ENCODE results near the gene STAT2.
"Not testable (repeated sequence)": the region's sequence is repeated elsewhere in the genome, so short reads cannot be mapped to it uniquely, and the experiment has no call there.

Gene STAT2

DNA sequence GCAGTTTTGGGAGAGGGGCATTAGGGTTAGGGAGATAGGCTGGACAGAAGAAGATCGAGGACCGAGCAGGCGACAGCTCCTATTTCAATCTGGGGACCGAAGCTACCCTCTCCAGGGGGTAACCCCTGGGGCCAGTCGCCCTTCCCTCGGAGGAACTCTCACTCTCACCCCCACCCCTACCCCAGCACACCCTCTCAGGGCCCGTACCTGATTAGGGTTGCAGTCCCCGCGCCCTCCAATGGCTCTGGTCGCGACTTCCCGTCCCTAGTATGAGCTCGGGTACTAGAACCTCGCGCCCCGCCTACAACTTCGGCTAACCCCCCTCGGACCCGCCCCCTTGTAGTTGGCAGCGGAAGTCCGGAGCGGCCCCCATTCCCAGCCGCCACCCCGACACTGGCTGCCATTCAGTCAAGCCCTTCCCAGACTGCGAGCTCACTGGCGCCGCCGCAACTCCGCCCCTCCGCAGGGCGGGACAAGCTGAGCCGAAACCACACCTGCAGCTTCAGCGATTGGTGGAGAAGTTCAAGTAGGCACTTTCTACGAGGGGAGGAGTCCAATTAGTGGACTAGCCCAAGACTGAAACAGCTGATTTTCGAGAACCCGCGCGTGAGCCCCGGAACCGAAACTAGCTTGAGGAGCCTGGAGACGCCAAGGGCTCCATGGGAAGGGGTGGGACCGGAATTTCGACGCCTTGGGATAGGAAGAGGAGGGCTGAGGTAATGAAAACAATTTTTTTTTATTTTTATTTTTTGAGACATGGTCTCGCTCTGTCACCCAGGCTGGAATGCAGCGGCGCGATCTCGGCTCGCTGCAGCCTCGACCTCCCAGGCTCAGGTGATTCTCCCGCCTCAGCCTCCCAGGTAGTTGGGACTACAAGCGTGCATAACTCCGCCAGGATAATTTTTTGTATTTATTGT, at the start of gene STAT2:
TSS of gene STAT2 (minus strand) at position 257 of the 917 bp plus-strand sequence. CDS start 3,536 bp downstream, outside the sequence.
- H3K4me2 ChIP-seq, result peak within 1 kb of the TSS; percentile 84 to 99 (median 89)
- H3K27me3 ChIP-seq, result no peaks in the 10 kb centered on the region
- TF ChIP-seq Cebpa-rat (IDR thresholded peaks at IDR 0.05), result no peak
- peaks cover 0 to 34% (median 0%) of the 10 kb centered on the region in 11 experiments; a peak in 2 of 22 replicates for H4K20me1 ChIP-seq
- peaks cover 23 to 37% (median 29%) of the 10 kb centered on the region in 10 experiments for H3K4me1 ChIP-seq
- H3K27ac ChIP-seq, result peak within 1 kb of the TSS; percentile 72 to 93 (median 84)
- peaks cover 13 to 28% (median 16%) of the 10 kb centered on the region in 11 experiments for H3K36me3 ChIP-seq
- peak within 1 kb of the TSS; percentile 85 to 92 (median 87) for H3K9ac ChIP-seq
- H3K4me3 ChIP-seq, result peak within 1 kb of the TSS; percentile 80 to 92 (median 84)
- no peaks in the 10 kb centered on the region for H3K9me3 ChIP-seq (replicated peaks in 1 of 11)

GRCh38 chr12:56408799-56409417, 49.0 kb upstream of the STAT2 start:
- no peak overlapping the region for H3K4me3 ChIP-seq
- no peak overlapping the region for H3K9ac ChIP-seq
- no peak for TF ChIP-seq Cebpa-rat (IDR thresholded peaks at IDR 0.05)
- no peak overlapping the region for H3K27ac ChIP-seq
- H4K20me1 ChIP-seq, result no peaks in the 10 kb centered on the region; a peak in 1 of 22 replicates
- no peak overlapping the region for H3K4me2 ChIP-seq
- no peaks in the 10 kb centered on the region for H3K4me1 ChIP-seq
- H3K36me3 ChIP-seq, result peaks cover 0 to 21% (median 13%) of the 10 kb centered on the region in 11 experiments; a peak in 17 of 22 replicates
- no peaks in the 10 kb centered on the region for H3K27me3 ChIP-seq
- H3K9me3 ChIP-seq (replicated peaks in 1 of 11), result no peaks in the 10 kb centered on the region

DNA sequence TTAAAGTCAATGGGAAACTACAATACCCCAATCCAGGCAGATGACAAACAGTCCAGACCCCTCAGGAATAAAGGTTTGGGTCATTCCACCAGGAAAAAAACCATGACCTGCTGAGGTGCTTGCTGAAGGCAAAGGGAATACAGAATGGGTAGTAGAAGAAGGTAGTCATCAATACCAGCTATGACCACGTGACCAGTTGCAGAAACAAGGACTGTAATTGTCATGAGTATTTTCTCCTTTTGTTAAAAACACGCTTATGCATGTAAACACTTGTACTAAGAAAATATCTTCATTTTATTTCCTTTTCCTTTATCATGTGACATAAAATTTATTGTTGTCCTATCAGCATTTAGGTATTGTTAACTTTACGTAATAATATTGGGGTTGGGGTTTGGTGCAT, 44.3 kb upstream of the STAT2 start:
- not testable (repeated sequence) for H3K27me3 ChIP-seq, H3K4me1 ChIP-seq, H3K9ac ChIP-seq, H3K36me3 ChIP-seq, H4K20me1 ChIP-seq, H3K27ac ChIP-seq, H3K4me2 ChIP-seq, H3K4me3 ChIP-seq
- peaks cover 8 to 10% (median 10%) of the 10 kb centered on the region in 11 experiments for H3K9me3 ChIP-seq (replicated peaks in 1 of 11)

GRCh38 chr12:56401612-56402011, 41.7 kb upstream of the STAT2 start:
- not testable (repeated sequence) for H4K20me1 ChIP-seq, H3K27me3 ChIP-seq, H3K27ac ChIP-seq, H3K36me3 ChIP-seq, H3K4me3 ChIP-seq, H3K4me2 ChIP-seq, H3K9ac ChIP-seq, H3K4me1 ChIP-seq
- H3K9me3 ChIP-seq (replicated peaks in 1 of 11), result peaks cover 18 to 33% (median 29%) of the 10 kb centered on the region in 11 experiments

DNA sequence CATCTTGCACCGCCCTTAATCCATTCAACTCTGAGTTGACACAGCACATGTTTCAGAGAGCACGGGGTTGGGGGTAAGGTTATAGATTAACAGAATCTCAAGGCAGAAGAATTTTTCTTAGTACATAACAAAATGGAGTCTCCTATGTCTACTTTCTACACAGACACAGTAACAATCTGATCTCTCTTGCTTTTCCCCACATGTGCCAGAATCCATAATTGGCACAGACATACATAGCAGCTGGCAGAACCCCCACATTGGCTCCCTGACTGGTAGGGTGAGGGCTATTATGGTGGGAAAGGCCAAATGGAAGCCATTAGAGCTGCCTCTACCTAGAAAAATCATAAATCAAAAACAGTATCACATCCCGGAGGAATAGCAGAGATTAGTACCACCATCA, 41.2 kb upstream of the STAT2 start:
- H3K9ac ChIP-seq, H3K27me3 ChIP-seq, H4K20me1 ChIP-seq, H3K36me3 ChIP-seq, H3K4me3 ChIP-seq, H3K4me2 ChIP-seq, H3K4me1 ChIP-seq, H3K27ac ChIP-seq: not testable (repeated sequence)
- H3K9me3 ChIP-seq (replicated peaks in 1 of 11), result peaks cover 18 to 38% (median 31%) of the 10 kb centered on the region in 11 experiments

DNA sequence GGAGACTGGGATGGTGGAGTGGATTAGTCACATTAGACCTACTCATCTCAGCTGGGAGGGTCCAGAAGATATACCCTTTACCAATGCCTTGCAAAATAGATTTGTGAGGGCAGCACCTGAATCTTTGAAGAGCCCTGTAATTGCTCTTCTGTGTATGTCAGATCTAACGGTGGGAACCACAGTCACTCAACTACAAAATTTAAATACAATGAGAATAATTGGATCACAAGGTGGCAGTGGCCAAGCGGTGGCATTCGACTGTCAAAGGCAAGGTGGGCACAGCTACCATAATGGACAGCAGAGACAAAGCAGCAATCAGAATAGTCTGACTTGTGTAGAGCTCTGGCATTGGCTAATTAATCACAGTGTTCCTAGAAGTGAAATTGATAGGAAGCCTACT, 39.6 kb upstream of the STAT2 start:
- not testable (repeated sequence) for H3K36me3 ChIP-seq, H3K27ac ChIP-seq, H4K20me1 ChIP-seq, H3K4me3 ChIP-seq, H3K4me1 ChIP-seq, H3K27me3 ChIP-seq, H3K4me2 ChIP-seq, H3K9ac ChIP-seq
- peaks cover 19 to 49% (median 41%) of the 10 kb centered on the region in 11 experiments for H3K9me3 ChIP-seq (replicated peaks in 1 of 11)

DNA sequence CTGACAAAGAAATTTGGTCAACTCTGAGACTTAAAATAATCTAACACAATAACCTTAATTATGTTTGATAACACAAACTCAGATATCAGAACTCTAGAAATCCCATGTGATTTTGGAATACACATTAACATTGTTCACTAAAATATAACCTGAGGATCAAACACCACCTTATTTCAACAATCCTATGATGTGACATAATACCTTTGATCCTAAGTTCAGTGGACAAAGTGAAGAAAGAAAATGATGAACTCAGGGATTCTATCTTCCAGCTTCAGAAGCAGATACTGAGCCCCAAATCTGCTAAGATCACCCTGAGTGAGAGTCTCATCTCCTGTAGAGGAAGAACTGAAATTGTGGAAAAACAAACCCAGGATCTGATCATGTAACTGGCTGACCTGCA, 38.4 kb upstream of the STAT2 start:
- Histone ChIP-seq H3K4me1 (no peaks in the 10 kb centered on the region), H3K27ac (no peak overlapping the region), H4K20me1 (no peaks in the 10 kb centered on the region), H3K9ac (no peak overlapping the region), H3K27me3 (no peaks in the 10 kb centered on the region), H3K9me3 (replicated peaks in 1 of 11) (peaks cover 19 to 58% (median 51%) of the 10 kb centered on the region in 11 experiments), H3K4me2 (no peak overlapping the region), H3K36me3 (no peaks in the 10 kb centered on the region), H3K4me3 (no peak overlapping the region)
- TF ChIP-seq Cebpa-rat (IDR thresholded peaks at IDR 0.05), result no peak

DNA sequence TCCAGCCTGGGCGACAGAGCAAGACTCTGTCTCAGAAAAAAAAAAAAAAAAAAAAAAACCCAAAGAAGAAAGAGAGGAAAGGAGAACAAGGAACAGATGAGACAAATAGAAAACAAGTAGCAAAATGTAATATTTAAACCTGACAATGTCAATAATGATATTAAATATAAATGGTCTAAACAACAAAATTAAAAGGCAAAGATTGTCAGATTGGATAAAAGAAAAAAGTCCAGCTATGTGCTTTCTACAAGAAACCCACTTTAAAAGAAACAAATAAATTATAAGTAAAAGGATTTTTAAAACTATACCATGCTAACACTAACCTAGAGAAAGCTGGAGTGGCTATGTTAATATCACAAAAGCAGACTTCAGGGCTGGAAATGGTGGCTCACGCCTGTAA, 32.4 kb upstream of the STAT2 start:
- H3K4me1 ChIP-seq, result peaks cover 0 to 14% (median 7%) of the 10 kb centered on the region in 10 experiments; a peak in 11 of 20 replicates
- peaks cover 19 to 56% (median 48%) of the 10 kb centered on the region in 11 experiments for H3K9me3 ChIP-seq (replicated peaks in 1 of 11)
- no peaks in the 10 kb centered on the region for H4K20me1 ChIP-seq
- no peaks in the 10 kb centered on the region for H3K27me3 ChIP-seq
- H3K36me3 ChIP-seq, result no peaks in the 10 kb centered on the region
- no peak overlapping the region for H3K27ac ChIP-seq
- H3K9ac ChIP-seq, result no peak overlapping the region
- no peak for TF ChIP-seq Cebpa-rat (IDR thresholded peaks at IDR 0.05)
- H3K4me3 ChIP-seq, result no peak overlapping the region
- no peak overlapping the region for H3K4me2 ChIP-seq

- no peak overlapping the region for H3K27ac ChIP-seq
- H3K4me3 ChIP-seq, result no peak overlapping the region
- TF ChIP-seq Cebpa-rat (IDR thresholded peaks at IDR 0.05), result no peak
- no peaks in the 10 kb centered on the region for H3K27me3 ChIP-seq
- peaks cover 0 to 14% (median 8%) of the 10 kb centered on the region in 10 experiments; a peak in 11 of 20 replicates for H3K4me1 ChIP-seq
- H3K9ac ChIP-seq, result no peak overlapping the region
- no peaks in the 10 kb centered on the region for H4K20me1 ChIP-seq
- H3K4me2 ChIP-seq, result no peak overlapping the region
- no peaks in the 10 kb centered on the region for H3K36me3 ChIP-seq
- peaks cover 19 to 51% (median 42%) of the 10 kb centered on the region in 11 experiments for H3K9me3 ChIP-seq (replicated peaks in 1 of 11)
Observed at GRCh38 chr12:56391721-56392120, 31.8 kb upstream of the STAT2 start.
